ENCODE results near the gene LRP2BP. TPM values are rescaled to one million over a fixed set of nuclear protein-coding genes. Genes with fewer than 3 reads are reported as not detected.

The LRP2BP gene
- total and polyA plus RNA-seq, 2 of the 13 experiments (the other 11 are each of a cell fraction or from before 2014, with no cell fraction given): 0.22 to 0.29 TPM

DNA sequence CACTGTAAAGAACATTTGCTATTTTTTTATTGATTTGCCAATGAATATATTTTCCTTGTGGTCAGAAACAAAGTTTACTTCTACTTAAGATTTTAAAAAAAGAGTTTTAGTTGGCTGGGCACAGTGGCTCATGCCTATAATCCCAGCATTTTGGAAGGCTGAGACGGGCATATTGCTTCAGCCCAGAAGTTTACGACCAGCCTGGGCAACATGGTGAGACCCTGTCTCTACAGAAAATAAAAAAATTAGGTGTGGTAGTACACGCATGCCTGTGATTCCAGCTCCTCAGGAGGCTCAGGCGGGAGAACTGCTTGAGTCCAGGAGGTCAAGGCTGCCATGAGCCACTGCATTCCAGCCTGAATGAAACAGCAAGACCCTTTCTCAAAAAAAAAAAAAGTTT is 36.8 kb downstream of the LRP2BP start (continued):
- TF ChIP-seq, protein P1, sequence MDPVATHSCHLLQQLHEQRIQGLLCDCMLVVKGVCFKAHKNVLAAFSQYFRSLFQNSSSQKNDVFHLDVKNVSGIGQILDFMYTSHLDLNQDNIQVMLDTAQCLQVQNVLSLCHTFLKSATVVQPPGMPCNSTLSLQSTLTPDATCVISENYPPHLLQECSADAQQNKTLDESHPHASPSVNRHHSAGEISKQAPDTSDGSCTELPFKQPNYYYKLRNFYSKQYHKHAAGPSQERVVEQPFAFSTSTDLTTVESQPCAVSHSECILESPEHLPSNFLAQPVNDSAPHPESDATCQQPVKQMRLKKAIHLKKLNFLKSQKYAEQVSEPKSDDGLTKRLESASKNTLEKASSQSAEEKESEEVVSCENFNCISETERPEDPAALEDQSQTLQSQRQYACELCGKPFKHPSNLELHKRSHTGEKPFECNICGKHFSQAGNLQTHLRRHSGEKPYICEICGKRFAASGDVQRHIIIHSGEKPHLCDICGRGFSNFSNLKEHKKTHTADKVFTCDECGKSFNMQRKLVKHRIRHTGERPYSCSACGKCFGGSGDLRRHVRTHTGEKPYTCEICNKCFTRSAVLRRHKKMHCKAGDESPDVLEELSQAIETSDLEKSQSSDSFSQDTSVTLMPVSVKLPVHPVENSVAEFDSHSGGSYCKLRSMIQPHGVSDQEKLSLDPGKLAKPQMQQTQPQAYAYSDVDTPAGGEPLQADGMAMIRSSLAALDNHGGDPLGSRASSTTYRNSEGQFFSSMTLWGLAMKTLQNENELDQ (CRISPR knock-in tag; IDR thresholded peaks at IDR 0.05; ENCODE audit: borderline replicate concordance): no peak
- no peak for TF ChIP-seq RAD21 (CRISPR knock-in tag; IDR thresholded peaks at IDR 0.05)
- no peak for TF ChIP-seq ZNF615 (CRISPR knock-in tag; IDR thresholded peaks at IDR 0.05; ENCODE audit: borderline replicate concordance)
- no peak for TF ChIP-seq RXRB (CRISPR knock-in tag; IDR thresholded peaks at IDR 0.05; ENCODE audit: borderline replicate concordance)
- TF ChIP-seq SUZ12 (IDR thresholded peaks at IDR 0.05; ENCODE audit: low read depth, low read length): no peak
- TF ChIP-seq, protein P2, sequence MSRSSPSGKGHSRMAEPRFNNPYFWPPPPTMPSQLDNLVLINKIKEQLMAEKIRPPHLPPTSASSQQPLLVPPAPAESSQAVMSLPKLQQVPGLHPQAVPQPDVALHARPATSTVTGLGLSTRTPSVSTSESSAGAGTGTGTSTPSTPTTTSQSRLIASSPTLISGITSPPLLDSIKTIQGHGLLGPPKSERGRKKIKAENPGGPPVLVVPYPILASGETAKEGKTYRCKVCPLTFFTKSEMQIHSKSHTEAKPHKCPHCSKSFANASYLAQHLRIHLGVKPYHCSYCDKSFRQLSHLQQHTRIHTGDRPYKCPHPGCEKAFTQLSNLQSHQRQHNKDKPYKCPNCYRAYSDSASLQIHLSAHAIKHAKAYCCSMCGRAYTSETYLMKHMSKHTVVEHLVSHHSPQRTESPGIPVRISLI (CRISPR knock-in tag; IDR thresholded peaks at IDR 0.05; ENCODE audit: borderline replicate concordance): no peak
- TF ChIP-seq PATZ1 (CRISPR knock-in tag; IDR thresholded peaks at IDR 0.05): no peak
- TF ChIP-seq ZNF770 (CRISPR knock-in tag; IDR thresholded peaks at IDR 0.05): peak; percentile 67
- TF ChIP-seq, protein P3, sequence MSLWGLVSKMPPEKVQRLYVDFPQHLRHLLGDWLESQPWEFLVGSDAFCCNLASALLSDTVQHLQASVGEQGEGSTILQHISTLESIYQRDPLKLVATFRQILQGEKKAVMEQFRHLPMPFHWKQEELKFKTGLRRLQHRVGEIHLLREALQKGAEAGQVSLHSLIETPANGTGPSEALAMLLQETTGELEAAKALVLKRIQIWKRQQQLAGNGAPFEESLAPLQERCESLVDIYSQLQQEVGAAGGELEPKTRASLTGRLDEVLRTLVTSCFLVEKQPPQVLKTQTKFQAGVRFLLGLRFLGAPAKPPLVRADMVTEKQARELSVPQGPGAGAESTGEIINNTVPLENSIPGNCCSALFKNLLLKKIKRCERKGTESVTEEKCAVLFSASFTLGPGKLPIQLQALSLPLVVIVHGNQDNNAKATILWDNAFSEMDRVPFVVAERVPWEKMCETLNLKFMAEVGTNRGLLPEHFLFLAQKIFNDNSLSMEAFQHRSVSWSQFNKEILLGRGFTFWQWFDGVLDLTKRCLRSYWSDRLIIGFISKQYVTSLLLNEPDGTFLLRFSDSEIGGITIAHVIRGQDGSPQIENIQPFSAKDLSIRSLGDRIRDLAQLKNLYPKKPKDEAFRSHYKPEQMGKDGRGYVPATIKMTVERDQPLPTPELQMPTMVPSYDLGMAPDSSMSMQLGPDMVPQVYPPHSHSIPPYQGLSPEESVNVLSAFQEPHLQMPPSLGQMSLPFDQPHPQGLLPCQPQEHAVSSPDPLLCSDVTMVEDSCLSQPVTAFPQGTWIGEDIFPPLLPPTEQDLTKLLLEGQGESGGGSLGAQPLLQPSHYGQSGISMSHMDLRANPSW (CRISPR knock-in tag; IDR thresholded peaks at IDR 0.05; ENCODE audit: borderline replicate concordance): no peak
- TF ChIP-seq FOSL1 (CRISPR knock-in tag; IDR thresholded peaks at IDR 0.05; ENCODE audit: borderline replicate concordance): no peak
- TF ChIP-seq, protein P4, sequence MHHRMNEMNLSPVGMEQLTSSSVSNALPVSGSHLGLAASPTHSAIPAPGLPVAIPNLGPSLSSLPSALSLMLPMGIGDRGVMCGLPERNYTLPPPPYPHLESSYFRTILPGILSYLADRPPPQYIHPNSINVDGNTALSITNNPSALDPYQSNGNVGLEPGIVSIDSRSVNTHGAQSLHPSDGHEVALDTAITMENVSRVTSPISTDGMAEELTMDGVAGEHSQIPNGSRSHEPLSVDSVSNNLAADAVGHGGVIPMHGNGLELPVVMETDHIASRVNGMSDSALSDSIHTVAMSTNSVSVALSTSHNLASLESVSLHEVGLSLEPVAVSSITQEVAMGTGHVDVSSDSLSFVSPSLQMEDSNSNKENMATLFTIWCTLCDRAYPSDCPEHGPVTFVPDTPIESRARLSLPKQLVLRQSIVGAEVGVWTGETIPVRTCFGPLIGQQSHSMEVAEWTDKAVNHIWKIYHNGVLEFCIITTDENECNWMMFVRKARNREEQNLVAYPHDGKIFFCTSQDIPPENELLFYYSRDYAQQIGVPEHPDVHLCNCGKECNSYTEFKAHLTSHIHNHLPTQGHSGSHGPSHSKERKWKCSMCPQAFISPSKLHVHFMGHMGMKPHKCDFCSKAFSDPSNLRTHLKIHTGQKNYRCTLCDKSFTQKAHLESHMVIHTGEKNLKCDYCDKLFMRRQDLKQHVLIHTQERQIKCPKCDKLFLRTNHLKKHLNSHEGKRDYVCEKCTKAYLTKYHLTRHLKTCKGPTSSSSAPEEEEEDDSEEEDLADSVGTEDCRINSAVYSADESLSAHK (CRISPR knock-in tag; IDR thresholded peaks at IDR 0.05; ENCODE audit: borderline replicate concordance): no peak
- TF ChIP-seq ZIK1 (CRISPR knock-in tag; IDR thresholded peaks at IDR 0.05; ENCODE audit: borderline replicate concordance, low read depth): no peak
- TF ChIP-seq ZFY (CRISPR knock-in tag; IDR thresholded peaks at IDR 0.05): no peak
- TF ChIP-seq KLF12 (CRISPR knock-in tag; IDR thresholded peaks at IDR 0.05; ENCODE audit: borderline replicate concordance): no peak
- TF ChIP-seq SALL1 (CRISPR knock-in tag; IDR thresholded peaks at IDR 0.05): peak; percentile 12; the same call in 1 of the 2 replicates
- no peak for TF ChIP-seq ZNF768 (CRISPR knock-in tag; IDR thresholded peaks at IDR 0.05)
- TF ChIP-seq TEAD3 (CRISPR knock-in tag; optimal IDR thresholded peaks at IDR 0.05; ENCODE audit: borderline replicate concordance): peak; percentile 57

All from HepG2 (cell line).